NCI-H345 treated with DMSO at 0.1 percent for 48 hours (cell line): ENCODE data around the gene STX1A.

Experiments used
- DNase-seq: peaks from one replicate; lab custom pipeline; 2025; ENCODE audit not compliant: unreplicated experiment; lab: John Stamatoyannopoulos, UW

Gene STX1A

DNA sequence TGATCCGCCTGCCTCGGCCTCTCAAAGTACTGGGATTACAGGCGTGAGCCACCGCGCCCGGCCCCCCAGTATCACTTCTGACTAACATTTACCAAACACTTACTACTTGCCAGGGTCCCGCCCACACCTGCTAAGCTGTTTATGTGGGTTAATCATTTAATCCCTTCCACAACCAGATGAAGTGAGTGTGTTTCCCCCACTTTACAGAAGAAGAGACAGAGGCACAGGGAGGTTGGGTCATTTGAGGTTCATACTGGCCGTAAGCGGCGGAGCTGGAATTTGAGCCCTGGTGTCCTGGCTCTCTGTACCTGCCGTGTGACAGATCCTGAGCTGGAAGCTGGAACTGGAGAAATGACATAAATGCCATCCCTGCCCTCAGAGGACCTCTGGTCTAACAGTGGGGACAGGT, 66.9 kb downstream of the STX1A start:
- no peak for DNase-seq

DNA sequence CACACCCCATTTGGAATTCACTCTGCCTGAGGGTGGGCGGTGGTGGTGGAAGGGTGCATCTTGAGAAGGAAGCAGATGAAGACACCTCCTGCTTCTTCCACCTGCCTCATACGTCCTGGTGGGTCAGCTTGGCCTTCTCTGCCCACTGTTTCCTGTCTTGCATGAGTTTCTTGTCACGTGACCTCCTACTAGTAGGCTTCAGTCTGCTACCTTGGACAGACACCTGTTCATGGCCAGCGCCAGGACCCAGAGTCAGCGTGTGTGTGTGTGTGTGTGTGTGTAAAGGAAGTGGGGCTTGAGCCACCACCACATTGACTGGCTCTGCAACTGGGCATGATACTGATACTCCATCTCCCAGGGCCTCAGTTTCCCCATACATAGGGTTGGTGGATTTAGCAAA, 68.9 kb downstream of the STX1A start:
- DNase-seq: no peak

DNA sequence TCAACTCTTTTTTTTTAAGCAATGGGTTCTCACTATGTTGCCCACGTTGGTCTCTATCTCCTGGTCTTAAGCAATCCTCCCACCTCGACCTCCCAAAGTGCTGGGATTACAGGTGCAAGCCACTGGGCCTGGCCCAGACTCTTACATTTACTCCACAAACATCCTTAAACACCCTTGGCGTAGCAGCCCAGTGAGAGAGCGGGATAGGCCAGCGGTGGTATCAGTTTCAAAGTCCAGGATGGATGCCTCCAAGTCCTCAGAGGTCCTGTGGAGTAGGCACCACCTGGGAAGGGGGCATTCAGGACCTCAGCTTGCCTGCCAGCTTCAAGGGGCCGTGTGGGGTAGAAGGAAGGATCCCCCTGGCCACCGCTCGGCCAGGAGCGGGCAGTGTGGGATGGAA, 69.9 kb downstream of the STX1A start:
- no peak for DNase-seq
